SK-N-DZ (cell line): ENCODE results near the gene DHRSX.
"Not testable (repeated sequence)": the region's sequence is repeated elsewhere in the genome, so short reads cannot be mapped to it uniquely, and the experiment has no call there.

ENCODE experiments used
- DNase-seq: peaks from one replicate; pipeline ENCODE4 v3.0.0-alpha.2; 2015; ENCODE audit warnings: low spot score

Gene DHRSX

GRCh38 chrX:2427147-2427546 lies 73.6 kb downstream of the DHRSX start:
- DNase-seq: no peak

- DNase-seq: no peak
Measured at GRCh38 chrX:2426289-2426882, 74.4 kb downstream of the DHRSX start.

- DNase-seq: no peak
Measured at GRCh38 chrX:2425286-2426071, 75.3 kb downstream of the DHRSX start.

GRCh38 chrX:2424317-2424716 lies 76.5 kb downstream of the DHRSX start:
- DNase-seq: no peak

- no peak for DNase-seq
Measured at GRCh38 chrX:2423899-2424298, 76.9 kb downstream of the DHRSX start.

- no peak for DNase-seq
Measured at GRCh38 chrX:2423282-2423681, 77.5 kb downstream of the DHRSX start.

- not testable (repeated sequence) for DNase-seq
Measured at GRCh38 chrX:2419418-2419817, 81.4 kb downstream of the DHRSX start.

- no peak for DNase-seq
Measured at GRCh38 chrX:2418000-2418399, 82.8 kb downstream of the DHRSX start.

GRCh38 chrX:2416851-2417604 lies 83.7 kb downstream of the DHRSX start:
- no peak for DNase-seq

GRCh38 chrX:2414384-2414783 lies 86.4 kb downstream of the DHRSX start:
- no peak for DNase-seq

- DNase-seq: no peak
Measured at GRCh38 chrX:2413969-2414368, 86.8 kb downstream of the DHRSX start.

GRCh38 chrX:2412131-2412530 lies 88.6 kb downstream of the DHRSX start:
- no peak for DNase-seq

GRCh38 chrX:2410279-2411020 lies 90.3 kb downstream of the DHRSX start:
- no peak for DNase-seq

- DNase-seq: no peak
Measured at GRCh38 chrX:2409796-2410195, 91.0 kb downstream of the DHRSX start.

- DNase-seq: no peak
Measured at GRCh38 chrX:2408856-2409255, 91.9 kb downstream of the DHRSX start.

GRCh38 chrX:2406891-2407518 lies 93.8 kb downstream of the DHRSX start:
- DNase-seq: no peak

- no peak for DNase-seq
Measured at GRCh38 chrX:2404776-2405175, 96.0 kb downstream of the DHRSX start.

- DNase-seq: no peak
Measured at GRCh38 chrX:2402361-2402690, 98.5 kb downstream of the DHRSX start.

- DNase-seq: no peak
Measured at GRCh38 chrX:2401590-2402360, 99.0 kb downstream of the DHRSX start.

- no peak for DNase-seq
Measured at GRCh38 chrX:2401201-2401589, 99.6 kb downstream of the DHRSX start.
